CD4-positive, alpha-beta T cell treated with Interferon gamma for 1 hour (primary cell): ENCODE data around the gene CSNK1G1.
"Not testable (repeated sequence)": the region's sequence is repeated elsewhere in the genome, so short reads cannot be mapped to it uniquely, and the experiment has no call there.

Experiments used
- DNase-seq: peaks from one replicate; pipeline ENCODE4 v3.0.0-alpha.2; 2020

Gene CSNK1G1

DNA sequence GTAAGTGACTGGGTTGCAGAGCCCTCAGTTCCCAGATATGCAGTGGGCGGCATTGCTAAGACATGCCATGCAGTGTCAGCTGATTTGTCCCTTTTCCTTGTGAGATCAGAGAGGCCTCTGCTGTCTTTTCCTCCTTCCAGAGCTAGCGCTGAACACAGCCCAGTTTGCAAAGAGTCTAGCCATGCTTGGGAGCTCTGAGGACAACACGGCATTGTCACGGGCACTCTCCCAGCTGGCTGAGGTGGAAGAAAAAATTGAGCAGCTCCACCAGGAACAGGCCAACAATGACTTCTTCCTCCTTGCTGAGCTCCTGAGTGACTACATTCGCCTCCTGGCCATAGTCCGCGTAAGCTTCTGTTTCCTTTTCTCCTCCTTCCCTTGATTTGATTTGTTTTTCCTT is 224.4 kb downstream of the CSNK1G1 start:
- DNase-seq = no peak

DNA sequence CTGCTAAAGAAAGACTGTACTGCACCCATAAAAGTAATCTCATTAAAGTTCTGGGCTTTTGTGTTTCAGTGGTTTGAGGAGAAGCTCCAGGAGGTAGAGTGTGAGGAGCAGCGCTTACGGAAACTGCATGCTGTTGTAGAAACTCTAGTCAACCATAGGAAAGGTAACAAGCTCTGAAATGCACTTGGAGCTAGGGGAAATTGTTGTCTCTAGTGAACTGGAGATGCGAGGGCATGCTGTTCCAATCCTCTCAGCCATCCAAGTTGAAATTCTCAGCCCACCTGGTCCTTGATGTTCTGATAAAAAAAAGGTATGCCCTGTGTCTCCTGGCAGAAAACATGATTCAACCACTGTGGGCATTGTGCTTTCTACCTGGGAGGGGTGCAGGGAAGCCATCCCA is 225.8 kb downstream of the CSNK1G1 start:
- DNase-seq = no peak

DNA sequence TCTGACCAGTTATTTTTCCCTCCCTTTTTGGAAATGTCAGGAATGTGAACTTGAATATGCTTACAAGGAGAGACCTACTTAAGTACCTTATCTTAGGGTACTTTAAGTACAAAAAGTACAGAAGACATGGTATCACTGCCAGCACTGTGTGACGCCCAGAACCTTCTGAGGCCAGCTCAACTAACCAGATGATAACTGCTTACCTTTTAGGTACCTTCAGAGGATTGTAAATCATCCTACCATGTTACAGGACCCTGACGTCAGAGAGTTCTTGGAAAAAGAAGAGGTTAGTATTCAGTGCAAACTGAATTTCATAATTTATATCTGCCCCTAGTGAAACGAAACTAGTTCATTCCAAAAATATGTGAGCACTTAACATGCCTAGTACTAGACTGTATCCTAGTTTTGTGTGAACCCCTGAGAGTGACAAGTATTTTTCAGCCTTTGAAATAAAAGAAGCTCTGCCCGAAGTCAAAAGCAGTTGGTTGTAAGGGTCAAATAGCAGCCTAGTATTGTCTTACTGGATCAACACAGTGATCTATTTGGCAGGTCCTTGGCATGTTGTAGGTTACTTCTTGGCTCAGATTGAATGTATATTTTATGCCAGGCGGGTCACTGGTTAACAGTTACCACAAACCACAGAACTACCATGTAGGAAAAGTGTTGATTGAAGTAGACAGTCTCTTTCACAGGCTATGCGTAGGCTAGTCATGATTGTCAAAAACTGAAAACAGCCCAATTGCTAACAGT is 228.3 kb downstream of the CSNK1G1 start:
- no peak for DNase-seq

DNA sequence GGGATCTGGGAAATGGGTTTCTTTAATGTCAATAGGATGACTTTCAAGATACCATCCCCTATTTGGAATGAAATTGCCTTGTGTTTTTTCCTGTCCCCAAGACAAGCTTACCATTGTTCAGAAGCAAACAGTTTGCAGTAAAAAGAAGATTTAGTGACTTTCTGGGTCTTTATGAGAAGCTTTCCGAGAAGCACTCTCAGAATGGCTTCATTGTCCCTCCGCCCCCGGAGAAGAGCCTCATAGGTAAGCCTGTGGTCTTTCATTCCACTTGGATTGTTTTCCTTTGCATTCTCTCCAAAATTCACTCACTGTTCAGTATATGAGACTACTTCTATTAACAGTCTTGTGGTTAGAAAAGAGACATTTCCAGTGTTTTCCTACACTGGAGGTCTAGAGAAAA is 230.0 kb downstream of the CSNK1G1 start:
- DNase-seq = no peak

DNA sequence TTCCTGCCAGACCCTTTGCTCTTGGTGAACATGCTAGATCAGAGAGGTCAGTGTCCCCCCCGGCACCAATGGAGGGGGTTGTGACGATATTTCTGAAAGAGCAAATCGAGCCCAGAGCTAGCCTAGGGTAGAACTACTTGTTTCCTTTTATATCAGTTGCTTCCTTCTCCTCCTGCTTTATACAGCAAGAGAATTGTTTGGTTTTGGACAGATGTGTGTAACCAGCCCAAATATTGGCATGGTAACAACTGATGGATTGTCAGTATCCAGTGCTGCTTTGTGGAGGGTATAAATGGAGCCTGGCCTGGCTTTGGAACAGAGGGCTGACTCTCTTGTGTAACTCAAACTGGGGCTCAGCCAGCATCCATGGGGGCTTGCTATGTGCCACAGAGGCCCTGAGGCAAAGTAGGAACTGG is 233.0 kb downstream of the CSNK1G1 start:
- no peak for DNase-seq

DNA sequence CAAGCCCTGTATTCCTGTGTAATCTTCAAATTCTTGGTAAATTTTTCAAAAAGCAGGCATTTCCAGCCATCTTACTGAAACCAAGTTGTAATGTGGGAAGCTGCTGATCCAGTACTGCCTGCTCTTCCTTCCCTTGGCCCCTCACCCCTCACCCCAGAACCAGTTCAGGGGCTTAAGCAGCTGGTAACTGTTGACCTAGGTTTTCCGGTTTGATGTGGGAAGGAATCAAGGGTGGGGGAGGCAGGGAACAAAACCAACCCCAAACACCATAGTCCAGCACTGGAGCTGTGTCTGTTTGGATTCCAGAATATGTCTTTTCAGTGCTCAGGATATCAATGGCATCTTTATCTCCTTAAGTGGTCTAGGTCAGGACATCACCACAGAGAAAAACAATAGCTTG is 233.5 kb downstream of the CSNK1G1 start:
- DNase-seq = no peak

DNA sequence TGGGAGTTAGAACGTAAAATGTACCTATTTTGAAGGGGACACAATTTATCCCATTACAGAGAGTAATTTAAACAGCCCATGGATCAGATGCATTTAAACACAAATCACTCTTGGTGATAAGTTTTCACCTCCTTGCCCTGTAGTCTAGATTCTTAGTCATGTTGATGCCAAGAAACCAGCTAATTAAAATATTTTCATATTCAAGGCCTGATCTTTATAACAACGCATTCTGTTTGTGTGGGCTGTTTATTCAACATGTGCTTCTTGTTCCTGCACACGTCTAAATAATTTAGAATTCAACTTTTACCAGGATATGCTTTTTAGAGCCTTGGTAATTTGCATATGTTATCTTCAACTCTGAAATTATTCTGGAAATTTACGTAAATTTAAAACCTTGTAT is 234.4 kb downstream of the CSNK1G1 start:
- no peak for DNase-seq

DNA sequence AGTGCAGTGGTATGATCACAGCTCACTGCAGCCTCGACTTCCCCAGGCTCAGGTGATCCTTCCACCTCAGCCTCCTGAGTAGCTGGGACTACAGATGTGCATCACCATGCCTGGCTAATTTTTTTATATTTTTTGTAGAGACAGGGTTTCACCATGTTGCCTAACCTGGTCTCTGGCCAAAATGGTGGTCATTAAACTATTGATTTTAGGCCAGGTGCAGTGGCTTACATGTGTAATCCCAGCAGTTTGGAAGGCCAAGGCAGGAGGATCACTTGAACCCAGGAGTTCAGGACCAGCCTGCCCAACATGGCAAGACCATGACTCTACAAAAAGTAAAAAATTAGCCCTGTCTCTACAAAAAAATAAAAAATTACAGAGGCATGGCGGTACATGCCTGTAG is 235.7 kb downstream of the CSNK1G1 start:
- not testable (repeated sequence) for DNase-seq

DNA sequence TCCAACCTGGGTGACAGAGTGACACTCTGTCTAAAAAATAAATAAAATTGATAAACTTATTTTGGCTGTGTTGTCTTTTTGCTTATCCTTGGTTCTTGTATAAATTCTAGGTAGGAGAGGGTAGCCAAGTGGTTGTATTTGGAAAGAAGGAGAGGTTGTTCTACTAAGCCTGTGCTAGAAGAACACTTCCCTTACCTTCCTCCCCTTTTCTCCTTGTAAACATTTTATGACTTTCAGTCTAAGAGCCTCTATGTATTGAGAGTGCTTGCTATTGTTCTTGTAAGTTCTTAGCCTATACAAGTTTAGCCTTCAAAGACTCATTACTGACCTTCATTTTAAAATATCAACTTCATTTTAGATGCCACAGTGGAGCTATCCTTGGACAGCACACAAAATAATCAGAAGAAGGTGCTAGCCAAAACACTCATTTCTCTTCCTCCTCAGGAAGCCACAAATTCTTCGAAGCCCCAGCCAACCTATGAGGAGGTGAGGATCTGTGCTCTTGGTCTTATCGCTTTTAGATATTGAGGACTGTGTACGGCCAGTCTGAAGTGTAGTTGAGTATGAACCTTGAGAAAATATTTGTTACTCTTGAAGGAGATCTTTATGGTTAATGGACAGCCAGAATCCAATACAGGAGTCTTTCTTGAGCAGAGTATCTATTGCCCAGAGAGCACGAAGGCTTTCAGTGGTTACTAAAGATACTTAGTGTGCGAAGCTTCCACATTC is 238.1 kb downstream of the CSNK1G1 start:
- no peak for DNase-seq
